HepG2 (cell line): ENCODE measurements around the gene MCAM. TPM values are rescaled to one million over a fixed set of nuclear protein-coding genes. Genes with fewer than 3 reads are reported as not detected.

Experiments used
- DDIT3 ChIP-seq: sonication (generic); formaldehyde crosslinking; IDR thresholded peaks from 2 replicates; pipeline ENCODE4 v1.4.0; 2020; ENCODE audit warnings: mild to moderate bottlenecking, missing genetic modification reagents
- ELF4 ChIP-seq: sonication (generic); formaldehyde crosslinking; IDR thresholded peaks from 2 replicates; pipeline ENCODE4 v1.5.0; 2020; ENCODE audit warnings: missing genetic modification reagents, mild to moderate bottlenecking, moderate library complexity, borderline replicate concordance
- FOXJ3 ChIP-seq: sonication (generic); formaldehyde crosslinking; IDR thresholded peaks from 2 replicates; pipeline ENCODE4 v1.4.0; 2020; ENCODE audit warnings: missing genetic modification reagents, mild to moderate bottlenecking, borderline replicate concordance
- FOXM1 ChIP-seq: sonication (generic); formaldehyde crosslinking; IDR thresholded peaks from 2 replicates; pipeline ENCODE4 v1.5.0; 2020; ENCODE audit warnings: missing genetic modification reagents
- KLF11 ChIP-seq: IDR thresholded peaks from 2 replicates; pipeline ENCODE4 v1.6.1; 2016; ENCODE audit warnings: missing compliant biosample characterization
- MBD4 ChIP-seq: IDR thresholded peaks from 2 replicates; pipeline ENCODE4 v1.6.1; 2012; ENCODE audit warnings: low read length, inconsistent platforms, borderline replicate concordance
- NCOA2 ChIP-seq: sonication (generic); formaldehyde crosslinking; IDR thresholded peaks from 2 replicates; pipeline ENCODE4 v1.8.0; 2022; ENCODE audit warnings: inconsistent platforms
- RCOR2 ChIP-seq: IDR thresholded peaks from 2 replicates; pipeline ENCODE4 v1.6.1; 2016; ENCODE audit warnings: missing biosample characterization, missing genetic modification reagents
- RFXAP ChIP-seq: sonication (generic); formaldehyde crosslinking; IDR thresholded peaks from 2 replicates; pipeline ENCODE4 v1.4.0; 2020; ENCODE audit warnings: missing genetic modification reagents, borderline replicate concordance
- RXRA ChIP-seq: sonication (generic); formaldehyde crosslinking; IDR thresholded peaks from 2 replicates; pipeline ENCODE4 v1.5.1; 2020; ENCODE audit warnings: missing genetic modification reagents
- RXRB ChIP-seq: IDR thresholded peaks from 2 replicates; pipeline ENCODE4 v1.6.1; 2016; ENCODE audit warnings: borderline replicate concordance, missing genetic modification reagents, missing compliant biosample characterization
- SCMH1 ChIP-seq: sonication (generic); formaldehyde crosslinking; IDR thresholded peaks from 2 replicates; pipeline ENCODE4 v1.9.0; 2021; ENCODE audit warnings: missing genetic modification reagents, mild to moderate bottlenecking, borderline replicate concordance
- TARDBP ChIP-seq: sonication (generic); formaldehyde crosslinking; IDR thresholded peaks from 2 replicates; pipeline ENCODE4 v1.8.0; 2022; ENCODE audit warnings: mild to moderate bottlenecking, missing genetic modification reagents
- TBL1XR1 ChIP-seq: fragments of 150-350 bp; IDR thresholded peaks from 2 replicates; pipeline ENCODE4 v1.6.1; 2014; ENCODE audit warnings: borderline replicate concordance, low read length; ENCODE audit not compliant: partially characterized antibody
- ZBTB25 ChIP-seq: IDR thresholded peaks from 2 replicates; pipeline ENCODE4 v1.6.1; 2018; ENCODE audit warnings: missing genetic modification reagents
- ZC3H4 ChIP-seq: sonication (generic); formaldehyde crosslinking; IDR thresholded peaks from 2 replicates; pipeline ENCODE4 v1.4.0; 2020; ENCODE audit warnings: missing genetic modification reagents, borderline replicate concordance
- ZIK1 ChIP-seq: sonication (generic); formaldehyde crosslinking; IDR thresholded peaks from 2 replicates; pipeline ENCODE4 v1.5.0; 2020; ENCODE audit warnings: mild to moderate bottlenecking, low read depth, missing genetic modification reagents, borderline replicate concordance
- ZNF329 ChIP-seq: sonication (generic); formaldehyde crosslinking; IDR thresholded peaks from 2 replicates; pipeline ENCODE4 v1.9.0; 2021; ENCODE audit warnings: low read depth, mild to moderate bottlenecking, missing genetic modification reagents
- ZNF441 ChIP-seq: sonication (generic); formaldehyde crosslinking; IDR thresholded peaks from 2 replicates; pipeline ENCODE4 v1.7.0; 2021; ENCODE audit warnings: missing genetic modification reagents, borderline replicate concordance
- ZNF446 ChIP-seq: sonication (generic); formaldehyde crosslinking; IDR thresholded peaks from 2 replicates; pipeline ENCODE4 v1.5.0; 2020; ENCODE audit warnings: mild to moderate bottlenecking, missing genetic modification reagents
- ZNF816 ChIP-seq: sonication (generic); formaldehyde crosslinking; IDR thresholded peaks from 2 replicates; pipeline ENCODE4 v1.8.0; 2022; ENCODE audit warnings: missing genetic modification reagents, mild to moderate bottlenecking, borderline replicate concordance
- polyA plus RNA-seq, 8 experiments: library from polyadenylated mRNA; depleted of rRNA in 3 of 8; stranded (reverse) in 7 of 8; unstranded in 1 of 8; fragments of >200 nt; fragmentation: Illumina TruSeq in 4 of 8; extraction: Trizol in 4 of 8; gene quantifications; 2 replicates each; pipeline versions ENCODE4 v1.2.1 to v1.2.3, GENCODE V29; 2011 to 2016; ENCODE audit warnings: low read depth in 4 of 8, missing spikeins in 1 of 8, mixed read lengths in 1 of 8; ENCODE audit not compliant: insufficient read depth in 1 of 8
- total RNA-seq, 5 experiments: library from RNA; depleted of rRNA; stranded (reverse); fragments of >200 nt; fragmentation: Illumina TruSeq; extraction: Trizol; gene quantifications; 2 replicates each; pipeline ENCODE4 v1.2.3, GENCODE V29; 2016; ENCODE audit warnings: low read depth in 1 of 5
- TF ChIP-seq, protein P1 (sequence below): sonication (generic); formaldehyde crosslinking; IDR thresholded peaks from 2 replicates; pipeline ENCODE4 v1.5.0; 2020; ENCODE audit warnings: mild to moderate bottlenecking, missing genetic modification reagents, moderate library complexity
- TF ChIP-seq, protein P2 (sequence below): sonication (generic); formaldehyde crosslinking; conservative IDR thresholded peaks from 2 replicates; pipeline ENCODE4 v1.4.0; 2020; ENCODE audit warnings: missing genetic modification reagents
- TF ChIP-seq, protein P3 (sequence below): IDR thresholded peaks from 2 replicates; pipeline ENCODE4 v1.6.1; 2016; ENCODE audit warnings: mild to moderate bottlenecking, missing biosample characterization, missing genetic modification reagents

The MCAM gene
- total and polyA plus RNA-seq, 2 of the 13 experiments (the other 11 are each of a cell fraction or from before 2014, with no cell fraction given): 12.1 to 15.2 TPM

GRCh38 chr11:119340335-119341221, 23.6 kb upstream of the MCAM start, which contains the start of gene C1QTNF5 (continued):
- TF ChIP-seq, protein P1, sequence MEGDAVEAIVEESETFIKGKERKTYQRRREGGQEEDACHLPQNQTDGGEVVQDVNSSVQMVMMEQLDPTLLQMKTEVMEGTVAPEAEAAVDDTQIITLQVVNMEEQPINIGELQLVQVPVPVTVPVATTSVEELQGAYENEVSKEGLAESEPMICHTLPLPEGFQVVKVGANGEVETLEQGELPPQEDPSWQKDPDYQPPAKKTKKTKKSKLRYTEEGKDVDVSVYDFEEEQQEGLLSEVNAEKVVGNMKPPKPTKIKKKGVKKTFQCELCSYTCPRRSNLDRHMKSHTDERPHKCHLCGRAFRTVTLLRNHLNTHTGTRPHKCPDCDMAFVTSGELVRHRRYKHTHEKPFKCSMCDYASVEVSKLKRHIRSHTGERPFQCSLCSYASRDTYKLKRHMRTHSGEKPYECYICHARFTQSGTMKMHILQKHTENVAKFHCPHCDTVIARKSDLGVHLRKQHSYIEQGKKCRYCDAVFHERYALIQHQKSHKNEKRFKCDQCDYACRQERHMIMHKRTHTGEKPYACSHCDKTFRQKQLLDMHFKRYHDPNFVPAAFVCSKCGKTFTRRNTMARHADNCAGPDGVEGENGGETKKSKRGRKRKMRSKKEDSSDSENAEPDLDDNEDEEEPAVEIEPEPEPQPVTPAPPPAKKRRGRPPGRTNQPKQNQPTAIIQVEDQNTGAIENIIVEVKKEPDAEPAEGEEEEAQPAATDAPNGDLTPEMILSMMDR (CRISPR knock-in tag): 0 out of 2 replicates have a peak, but pooled peaks have one; percentile 33
- no peak for TF ChIP-seq TARDBP (CRISPR knock-in tag)
- TF ChIP-seq KLF11 (CRISPR knock-in tag): no peak
- TF ChIP-seq RXRB (CRISPR knock-in tag): no peak
- TF ChIP-seq ZNF816: no peak
- TF ChIP-seq, protein P2, sequence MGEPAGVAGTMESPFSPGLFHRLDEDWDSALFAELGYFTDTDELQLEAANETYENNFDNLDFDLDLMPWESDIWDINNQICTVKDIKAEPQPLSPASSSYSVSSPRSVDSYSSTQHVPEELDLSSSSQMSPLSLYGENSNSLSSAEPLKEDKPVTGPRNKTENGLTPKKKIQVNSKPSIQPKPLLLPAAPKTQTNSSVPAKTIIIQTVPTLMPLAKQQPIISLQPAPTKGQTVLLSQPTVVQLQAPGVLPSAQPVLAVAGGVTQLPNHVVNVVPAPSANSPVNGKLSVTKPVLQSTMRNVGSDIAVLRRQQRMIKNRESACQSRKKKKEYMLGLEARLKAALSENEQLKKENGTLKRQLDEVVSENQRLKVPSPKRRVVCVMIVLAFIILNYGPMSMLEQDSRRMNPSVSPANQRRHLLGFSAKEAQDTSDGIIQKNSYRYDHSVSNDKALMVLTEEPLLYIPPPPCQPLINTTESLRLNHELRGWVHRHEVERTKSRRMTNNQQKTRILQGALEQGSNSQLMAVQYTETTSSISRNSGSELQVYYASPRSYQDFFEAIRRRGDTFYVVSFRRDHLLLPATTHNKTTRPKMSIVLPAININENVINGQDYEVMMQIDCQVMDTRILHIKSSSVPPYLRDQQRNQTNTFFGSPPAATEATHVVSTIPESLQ (CRISPR knock-in tag): no peak
- 0 out of 2 replicates have a peak, but pooled peaks have one; percentile 6 for TF ChIP-seq ZBTB25 (CRISPR knock-in tag)
- TF ChIP-seq SCMH1 (CRISPR knock-in tag): no peak
- TF ChIP-seq RXRA (CRISPR knock-in tag): no peak
- no peak for TF ChIP-seq ELF4 (CRISPR knock-in tag)
- no peak for TF ChIP-seq ZC3H4
- no peak for TF ChIP-seq FOXJ3 (CRISPR knock-in tag)
- TF ChIP-seq ZNF441 (CRISPR knock-in tag): no peak
- no peak for TF ChIP-seq FOXM1
- no peak for TF ChIP-seq ZNF329 (CRISPR knock-in tag)
- no peak for TF ChIP-seq ZIK1 (CRISPR knock-in tag)
- TF ChIP-seq NCOA2 (CRISPR knock-in tag): no peak
- TF ChIP-seq ZNF446 (CRISPR knock-in tag): no peak
- TF ChIP-seq DDIT3 (CRISPR knock-in tag): no peak
- TF ChIP-seq RCOR2 (CRISPR knock-in tag): no peak
- TF ChIP-seq MBD4: no peak
- TF ChIP-seq, protein P3, sequence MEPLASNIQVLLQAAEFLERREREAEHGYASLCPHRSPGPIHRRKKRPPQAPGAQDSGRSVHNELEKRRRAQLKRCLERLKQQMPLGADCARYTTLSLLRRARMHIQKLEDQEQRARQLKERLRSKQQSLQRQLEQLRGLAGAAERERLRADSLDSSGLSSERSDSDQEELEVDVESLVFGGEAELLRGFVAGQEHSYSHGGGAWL (CRISPR knock-in tag): no peak
- no peak for TF ChIP-seq RFXAP (CRISPR knock-in tag)
- TF ChIP-seq TBL1XR1: no peak
